IMR-90 (cell line): ENCODE measurements around the gene SLC41A1. TPM values are rescaled to one million over a fixed set of nuclear protein-coding genes. Genes with fewer than 3 reads are reported as not detected.

ENCODE experiments used
- ATAC-seq: fragments of 200-7000 bp; cut with Tn5 transposase; 2 replicates; pipeline ENCODE4 v1.9.1; 2020; ENCODE audit warnings: low read depth, mild to moderate bottlenecking, moderate library complexity
- BruUV-seq: library from RNA; stranded (reverse); fragments of 400-500 nt; replicated peaks from 2 replicates; lab custom pipeline; 2021; lab: Mats Ljungman, UMichigan
- CTCF ChIA-PET: fragments of 300-600 bp; formaldehyde crosslinking; extraction: SDS; loops from one replicate; lab custom pipeline; 2021; ENCODE audit warnings: antibody characterized with exemption; lab: Yijun Ruan, JAX
- POLR2A ChIA-PET: fragments of 300-600 bp; sonication (Branson Sonifier 250); formaldehyde crosslinking; loops from one replicate; lab custom pipeline; 2022; ENCODE audit warnings: antibody characterized with exemption; ENCODE audit not compliant: unreplicated experiment; lab: Charles Lee
- DNase-seq: peaks from one replicate; pipeline ENCODE4 v3.0.0; 2013
- H2AFZ ChIP-seq: replicated peaks from 2 replicates; pipeline ENCODE3; 2013; ENCODE audit warnings: low read length, mild to moderate bottlenecking; ENCODE audit not compliant: poor library complexity
- H2AK5ac ChIP-seq: 2 replicates; pipeline ENCODE4 v1.6.1; 2013; ENCODE audit warnings: low read depth, low read length, inconsistent platforms
- H2AK9ac ChIP-seq: replicated peaks from 2 replicates; pipeline ENCODE3; 2013; ENCODE audit warnings: mild to moderate bottlenecking, low read depth, low read length, moderate library complexity; ENCODE audit not compliant: poor library complexity
- H2BK120ac ChIP-seq: 2 replicates; pipeline ENCODE4 v1.6.1; 2013; ENCODE audit warnings: low read depth, low read length, inconsistent platforms
- H2BK15ac ChIP-seq: 3 replicates; pipeline ENCODE4 v1.6.1; 2013; ENCODE audit warnings: low read depth, low read length, inconsistent platforms
- H2BK20ac ChIP-seq: 2 replicates; pipeline ENCODE4 v1.6.1; 2013; ENCODE audit warnings: low read depth, mild to moderate bottlenecking, inconsistent platforms, low read length, moderate library complexity
- H2BK5ac ChIP-seq: 2 replicates; pipeline ENCODE4 v1.6.1; 2013; ENCODE audit warnings: mild to moderate bottlenecking, low read depth, low read length, inconsistent platforms; ENCODE audit not compliant: poor library complexity, severe bottlenecking
- H3K14ac ChIP-seq: replicated peaks from 2 replicates; pipeline ENCODE4 v1.6.1; 2013; ENCODE audit warnings: low read depth, low read length, inconsistent platforms
- H3K18ac ChIP-seq: 2 replicates; pipeline ENCODE4 v1.6.1; 2013; ENCODE audit warnings: low read depth, low read length, control low read depth
- H3K23ac ChIP-seq: 2 replicates; pipeline ENCODE4 v1.6.1; 2013; ENCODE audit warnings: low read depth, low read length, inconsistent platforms
- H3K27ac ChIP-seq: 2 replicates; pipeline ENCODE4 v1.5.1; 2013; ENCODE audit warnings: mild to moderate bottlenecking, control low read depth, low read length; ENCODE audit not compliant: insufficient read depth
- H3K27me3 ChIP-seq: 2 replicates; pipeline ENCODE4 v1.6.1; 2013; ENCODE audit warnings: low read length; ENCODE audit not compliant: control insufficient read depth, insufficient read depth
- H3K36me3 ChIP-seq: 2 replicates; pipeline ENCODE4 v1.6.1; 2013; ENCODE audit warnings: low read length, mixed read lengths; ENCODE audit not compliant: control insufficient read depth, insufficient read depth
- H3K4ac ChIP-seq: 2 replicates; pipeline ENCODE4 v1.6.1; 2013; ENCODE audit warnings: low read depth, low read length, inconsistent platforms
- H3K4me1 ChIP-seq: 2 replicates; pipeline ENCODE4 v1.6.1; 2013; ENCODE audit warnings: low read length, mixed read lengths; ENCODE audit not compliant: control insufficient read depth, insufficient read depth
- H3K4me2 ChIP-seq: 2 replicates; pipeline ENCODE4 v1.6.1; 2013; ENCODE audit warnings: low read depth, mild to moderate bottlenecking, control low read depth, low read length, moderate library complexity
- H3K4me3 ChIP-seq: 2 replicates; pipeline ENCODE4 v1.5.1; 2013; ENCODE audit warnings: low read depth, mild to moderate bottlenecking, control low read depth, low read length, moderate library complexity; ENCODE audit not compliant: insufficient read depth
- H3K56ac ChIP-seq: 2 replicates; pipeline ENCODE4 v1.6.1; 2013; ENCODE audit warnings: low read length, inconsistent platforms; ENCODE audit not compliant: insufficient read depth; ENCODE audit errors: extremely low read depth
- H3K79me1 ChIP-seq, 2 experiments: 2 replicates each; pipeline ENCODE4 v1.6.1; 2013; ENCODE audit warnings: low read length in 2 of 2, inconsistent platforms in 1 of 2, low read depth in 1 of 2
- H3K9ac ChIP-seq: 2 replicates; pipeline ENCODE4 v1.6.1; 2013; ENCODE audit warnings: low read depth, low read length, control low read depth
- H3K9me1 ChIP-seq: 2 replicates; pipeline ENCODE4 v1.6.1; 2013; ENCODE audit warnings: low read length, inconsistent platforms; ENCODE audit not compliant: insufficient read depth
- H3K9me3 ChIP-seq: 2 replicates; pipeline ENCODE4 v1.6.1; 2013; ENCODE audit warnings: low read length; ENCODE audit not compliant: control insufficient read depth, insufficient read depth
- H4K20me1 ChIP-seq: 2 replicates; pipeline ENCODE4 v1.6.1; 2013; ENCODE audit warnings: low read length, inconsistent platforms; ENCODE audit not compliant: insufficient read depth
- H4K5ac ChIP-seq: 2 replicates; pipeline ENCODE4 v1.6.1; 2013; ENCODE audit warnings: mild to moderate bottlenecking, low read depth, low read length, control low read depth
- H4K8ac ChIP-seq, 2 experiments: 2 replicates each; pipeline ENCODE4 v1.6.1; 2013; ENCODE audit warnings: low read depth in 2 of 2, low read length in 2 of 2, control low read depth in 1 of 2, inconsistent platforms in 1 of 2
- H4K91ac ChIP-seq: 2 replicates; pipeline ENCODE4 v1.6.1; 2013; ENCODE audit warnings: low read depth, low read length, inconsistent platforms; ENCODE audit not compliant: insufficient read depth
- BHLHE40 ChIP-seq: fragments of 150-350 bp; IDR thresholded peaks from 2 replicates; pipeline ENCODE4 v1.6.1; 2016; ENCODE audit warnings: mild to moderate bottlenecking, low read depth, low read length
- CEBPB ChIP-seq: IDR thresholded peaks from 2 replicates; pipeline ENCODE4 v1.6.1; 2012; ENCODE audit warnings: low read depth, low read length, improper control_type of control experiment
- CTCF ChIP-seq: conservative IDR thresholded peaks from 2 replicates; pipeline ENCODE4 v1.5.1; 2012; ENCODE audit warnings: mild to moderate bottlenecking, low read depth, low read length, improper control_type of control experiment
- MAFK ChIP-seq: IDR thresholded peaks from 2 replicates; pipeline ENCODE4 v1.6.1; 2012; ENCODE audit warnings: low read depth, low read length, improper control_type of control experiment
- MAZ ChIP-seq: IDR thresholded peaks from 2 replicates; pipeline ENCODE4 v1.6.1; 2012; ENCODE audit warnings: low read depth, mild to moderate bottlenecking, low read length, improper control_type of control experiment, moderate library complexity, borderline replicate concordance
- RAD21 ChIP-seq: IDR thresholded peaks from 2 replicates; pipeline ENCODE4 v1.6.1; 2012; ENCODE audit warnings: low read length, improper control_type of control experiment
- RFX5 ChIP-seq: IDR thresholded peaks from 2 replicates; pipeline ENCODE4 v1.8.0; 2012; ENCODE audit warnings: low read depth, mild to moderate bottlenecking, low read length, moderate library complexity
- WGBS, 2 experiments: methylation state at CpG; one replicate each; pipeline versions ENCODE4 v1.1.5 to v1.1.7; 2013; ENCODE audit warnings: missing lambda C conversion rate in 2 of 2; ENCODE audit not compliant: insufficient read length in 1 of 2; ENCODE audit errors: extremely low coverage in 2 of 2; 5-methylcytosine and 5-hydroxymethylcytosine counted together
- dilution Hi-C: fragments of 300-500 bp; cut with HindIII; formaldehyde crosslinking; loops from one replicate; pipeline ENCODE4 v1.14.3; 2018; ENCODE audit warnings: low sequenced_read_pairs; ENCODE audit not compliant: unreplicated experiment
- in situ Hi-C: fragments of 300-500 bp; cut with MboI; formaldehyde crosslinking; loops from 3 replicates; pipeline ENCODE4 v1.14.3; 2019; ENCODE audit warnings: low sequenced_read_pairs, inconsistent platforms, mixed read lengths
- intact Hi-C: fragments of 100-400 bp; cut with micrococcal nuclease; formaldehyde crosslinking; loops from 2 replicates; pipeline ENCODE4 v1.10.0; 2022
- polyA plus RNA-seq, 3 experiments: library from polyadenylated mRNA; depleted of rRNA; stranded (reverse); fragments of >200 nt; gene quantifications; 2 replicates each; pipeline ENCODE4 v1.2.3, GENCODE V29; 2012; ENCODE audit warnings: low replicate concordance in 1 of 3
- total RNA-seq: library from RNA; depleted of rRNA; stranded (reverse); fragments of >200 nt; gene quantifications from 2 replicates; pipeline ENCODE4 v1.2.3, GENCODE V29; 2012

The SLC41A1 gene
- total and polyA plus RNA-seq, 2 of the 4 experiments (the other 2 are of a cell fraction): 6.3 to 26.3 TPM

GRCh38 chr1:205739348-205740160, 73.4 kb downstream of the SLC41A1 start:
- H3K9me3 ChIP-seq: no peaks in the 10 kb centered on the region

More at GRCh38 chr1:205739348-205740160, 73.4 kb downstream of the SLC41A1 start:
- Histone ChIP-seq H3K23ac (no peak overlapping the region), H3K18ac (no peak overlapping the region), H4K8ac (no peak overlapping the region), H3K9me1 (peaks cover 8% of the 10 kb centered on the region; the same call in 1 of the 2 replicates), H2AK5ac (no peak overlapping the region), H3K27ac (peak overlapping the region; percentile 10; the same call in 1 of the 2 replicates), H3K4me2 (no peak overlapping the region), H2BK5ac (peak overlapping the region; percentile 14), H3K27me3 (no peaks in the 10 kb centered on the region), H3K14ac (no peak overlapping the region), H3K4ac (0 out of 2 replicates have a peak overlapping the region, but pooled peaks have one; percentile 4), H2AK9ac (no peak overlapping the region), H2AFZ (no peak overlapping the region), H2BK20ac (no peak overlapping the region), H3K36me3 (peaks cover 13% of the 10 kb centered on the region), H4K5ac (no peak overlapping the region), H2BK120ac (no peak overlapping the region), H3K4me3 (no peak overlapping the region), H4K20me1 (peaks cover 75% of the 10 kb centered on the region), H4K91ac (no peak overlapping the region), H3K4me1 (peaks cover 7% of the 10 kb centered on the region; the same call in 1 of the 2 replicates), H2BK15ac (no peak overlapping the region), H3K79me1 (peaks cover 3 to 63% of the 10 kb centered on the region in 2 experiments), H3K56ac (no peak overlapping the region), H3K9ac (no peak overlapping the region)
- no TSS peak for BruUV-seq
- intact Hi-C loops (loop anchor here (2.0 kb wide), 1 partner anchor 167 kb away; no protein-coding TSS in a partner anchor), dilution Hi-C loops (no loop called here), in situ Hi-C loops (no loop called here)
- CTCF ChIA-PET: interaction anchor here (0.6 to 1.5 kb wide), 6 partner anchors 9 to 899 kb away, joined by 3 to 4 read pairs (median 4); no protein-coding TSS in a partner anchor
- no CpG with 5 or more reads among the region's 5 CpGs for WGBS, 2 experiments
- no peak for TF ChIP-seq MAZ
- peak; percentile 38 for TF ChIP-seq CTCF
- TF ChIP-seq BHLHE40: no peak
- TF ChIP-seq RAD21: peak; percentile 8; the same call in 1 of the 2 replicates
- TF ChIP-seq CEBPB: peak; percentile 99
- no peak for TF ChIP-seq RFX5
- TF ChIP-seq MAFK: no peak
- peak; percentile 94 for DNase-seq
- POLR2A ChIA-PET: interaction anchor here (1.0 kb wide), 1 partner anchor 9 kb away, joined by 5 read pairs; no protein-coding TSS in a partner anchor
- peak; percentile 88 for ATAC-seq
